Glomerular visceral epithelial cell (primary cell): ENCODE measurements around the gene ATG16L1.

Experiments
- DNase-seq: peaks from one replicate; pipeline ENCODE4 v3.0.0-alpha.2; 2016; ENCODE audit errors: extremely low spot score

Gene ATG16L1

DNA sequence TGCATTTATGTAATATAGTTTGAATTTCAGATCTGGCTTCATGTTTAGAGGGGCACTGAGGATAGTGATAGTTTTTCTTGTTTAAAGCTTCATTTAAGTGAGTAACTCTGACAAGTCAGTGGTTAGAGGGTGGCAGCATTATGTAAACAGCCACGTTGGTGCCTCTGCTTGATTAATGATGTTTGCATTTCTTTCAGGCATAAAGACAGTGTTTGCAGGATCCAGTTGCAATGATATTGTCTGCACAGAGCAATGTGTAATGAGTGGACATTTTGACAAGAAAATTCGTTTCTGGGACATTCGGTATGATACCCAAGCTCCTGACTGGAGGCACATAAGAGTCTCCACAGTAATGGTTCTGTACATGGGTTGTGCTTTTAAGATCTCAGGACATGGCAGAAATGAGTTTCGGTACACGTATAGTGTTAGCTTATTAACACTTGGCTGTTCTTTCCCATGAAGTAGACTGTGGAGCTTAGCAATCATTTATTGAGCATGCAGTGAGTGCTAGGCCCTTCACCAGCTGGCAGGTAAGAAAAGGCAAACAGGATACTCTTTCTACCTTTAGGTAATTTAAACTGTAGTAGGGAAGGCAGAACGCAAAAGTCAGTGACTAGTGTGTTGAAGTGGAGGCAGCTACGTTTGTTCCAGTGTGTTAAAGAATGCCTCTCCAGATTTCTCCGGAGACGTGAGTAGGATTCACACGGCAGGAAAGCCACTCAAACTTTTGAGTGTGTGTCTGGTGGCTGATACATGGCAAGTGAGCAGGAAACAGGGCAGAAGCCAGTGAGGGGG is 38.8 kb downstream of the ATG16L1 start:
- DNase-seq: no peak

GRCh38 chr2:233295891-233296290 is 44.4 kb downstream of the ATG16L1 start:
- no peak for DNase-seq

DNA sequence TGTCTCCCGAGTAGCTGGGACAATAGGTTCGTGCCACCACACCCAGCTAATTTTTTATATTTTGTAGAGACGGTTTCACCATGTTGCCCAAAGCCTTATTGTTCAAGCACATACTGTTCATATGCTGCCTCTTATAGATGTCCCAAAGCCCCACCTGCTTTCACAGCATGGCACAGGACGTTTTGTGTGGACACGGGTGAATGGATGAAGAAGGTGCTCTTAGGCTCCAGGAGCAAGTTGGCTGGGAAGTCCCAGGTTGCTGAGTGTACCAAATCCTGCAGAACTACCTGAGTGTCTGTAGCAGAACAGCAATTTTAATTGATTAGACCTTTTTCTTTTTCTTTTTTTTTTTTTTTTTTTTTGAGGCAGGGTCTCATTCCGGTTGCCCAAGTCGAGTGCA is 45.6 kb downstream of the ATG16L1 start:
- no peak for DNase-seq

DNA sequence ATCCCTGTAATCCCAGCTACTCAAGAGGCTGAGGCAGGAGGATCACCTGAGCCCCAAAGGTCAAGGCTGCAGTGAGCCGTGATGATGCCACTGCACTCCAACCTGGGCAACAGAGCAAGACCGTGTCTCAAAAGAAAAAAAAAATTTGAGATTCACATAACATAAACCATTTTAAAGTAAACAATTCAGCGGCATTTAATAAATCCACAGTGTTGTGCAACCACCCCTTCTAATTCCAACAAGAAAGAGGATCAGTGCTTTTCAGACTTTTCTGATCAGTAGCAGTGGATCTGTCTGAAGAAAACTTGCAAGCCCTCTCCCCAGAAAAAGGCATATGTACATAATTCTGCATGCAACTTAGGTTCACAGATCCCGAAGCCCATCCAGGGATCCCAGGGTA is 48.9 kb downstream of the ATG16L1 start:
- DNase-seq: no peak

DNA sequence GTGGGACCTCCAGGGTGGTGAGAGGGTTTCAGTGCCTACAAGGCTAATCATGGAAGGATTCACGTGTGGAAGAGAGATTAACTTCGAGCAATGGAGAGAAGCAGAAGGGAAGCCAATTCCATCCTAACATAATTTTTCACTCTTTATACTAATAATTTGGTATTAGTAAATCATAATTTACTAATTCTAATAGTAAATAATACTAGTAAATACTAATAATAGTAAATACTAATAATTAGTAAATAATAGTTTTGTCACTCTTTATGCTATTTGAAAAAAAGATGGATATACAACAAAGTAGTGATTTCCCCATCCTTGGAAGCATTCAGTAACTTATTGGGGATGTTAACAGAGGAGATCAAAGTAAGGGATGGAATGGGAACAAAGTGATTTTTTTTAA is 49.8 kb downstream of the ATG16L1 start:
- no peak for DNase-seq

GRCh38 chr2:233301811-233302210 is 50.3 kb downstream of the ATG16L1 start:
- no peak for DNase-seq

DNA sequence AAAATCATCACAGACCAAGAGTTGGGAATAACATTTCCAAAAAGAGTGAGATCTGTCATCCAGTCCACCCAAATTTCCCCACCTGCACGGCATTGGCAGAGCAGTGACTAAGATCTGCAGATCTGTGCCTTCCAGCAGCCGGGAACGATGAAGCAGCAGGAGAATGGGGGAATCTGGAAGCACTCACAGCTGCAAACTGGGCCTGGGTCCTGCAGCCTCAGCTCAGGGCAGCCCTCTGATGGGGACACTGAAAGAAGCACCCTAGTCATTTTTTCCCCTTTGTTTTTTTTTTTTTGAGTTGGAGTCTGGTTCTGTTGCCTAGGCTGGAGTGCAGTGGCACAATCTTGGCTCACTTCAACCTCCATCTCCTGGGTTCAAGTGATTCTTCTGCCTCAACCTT is 51.8 kb downstream of the ATG16L1 start:
- DNase-seq: no peak

DNA sequence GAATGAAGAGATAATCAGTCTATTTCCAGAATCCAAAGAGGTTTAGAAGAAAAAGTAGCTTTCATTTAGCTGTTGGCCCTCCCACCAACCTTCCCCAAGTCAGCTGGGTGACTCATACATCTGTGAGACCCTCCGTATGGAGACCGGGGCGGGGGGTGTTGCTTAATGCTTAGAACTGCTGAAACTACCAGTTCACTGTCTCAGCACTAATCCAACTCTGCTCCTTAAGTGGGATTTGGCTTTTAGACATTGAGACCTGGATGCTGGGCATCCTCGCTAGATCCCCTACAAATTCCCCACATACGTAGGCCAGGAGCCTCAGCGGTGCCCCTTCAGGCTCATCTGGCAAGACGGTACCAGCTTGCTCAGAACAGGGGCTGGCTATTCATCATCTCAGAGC is 56.1 kb downstream of the ATG16L1 start, which contains the start of gene SAG:
Gene SAG (plus strand): TSS at position 252 of the 400 bp plus-strand sequence. CDS start 1,374 bp downstream, outside the sequence.
- DNase-seq: no peak

GRCh38 chr2:233311241-233311926 is 59.9 kb downstream of the ATG16L1 start:
- DNase-seq: no peak

- DNase-seq: no peak
These were observed 61.4 kb downstream of the ATG16L1 start for GRCh38 chr2:233312874-233313273.

- DNase-seq: no peak
These were observed 62.9 kb downstream of the ATG16L1 start for GRCh38 chr2:233314180-233314925.

GRCh38 chr2:233317196-233317943 is 65.9 kb downstream of the ATG16L1 start:
- DNase-seq: no peak

GRCh38 chr2:233319256-233319655 is 67.8 kb downstream of the ATG16L1 start:
- DNase-seq: no peak

DNA sequence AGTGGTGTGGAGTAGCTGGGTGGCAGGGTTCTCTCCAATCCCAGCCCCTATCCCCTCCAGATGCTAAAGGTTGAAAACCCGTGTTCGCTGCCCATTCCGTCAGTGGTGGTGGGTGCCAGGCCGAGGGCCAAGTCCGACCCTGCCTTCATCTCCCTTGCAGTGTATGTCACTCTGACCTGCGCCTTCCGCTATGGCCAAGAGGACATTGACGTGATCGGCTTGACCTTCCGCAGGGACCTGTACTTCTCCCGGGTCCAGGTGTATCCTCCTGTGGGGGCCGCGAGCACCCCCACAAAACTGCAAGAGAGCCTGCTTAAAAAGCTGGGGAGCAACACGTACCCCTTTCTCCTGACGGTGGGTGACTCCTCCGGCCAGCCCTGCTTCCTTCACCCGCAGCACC is 69.0 kb downstream of the ATG16L1 start:
- no peak for DNase-seq

DNA sequence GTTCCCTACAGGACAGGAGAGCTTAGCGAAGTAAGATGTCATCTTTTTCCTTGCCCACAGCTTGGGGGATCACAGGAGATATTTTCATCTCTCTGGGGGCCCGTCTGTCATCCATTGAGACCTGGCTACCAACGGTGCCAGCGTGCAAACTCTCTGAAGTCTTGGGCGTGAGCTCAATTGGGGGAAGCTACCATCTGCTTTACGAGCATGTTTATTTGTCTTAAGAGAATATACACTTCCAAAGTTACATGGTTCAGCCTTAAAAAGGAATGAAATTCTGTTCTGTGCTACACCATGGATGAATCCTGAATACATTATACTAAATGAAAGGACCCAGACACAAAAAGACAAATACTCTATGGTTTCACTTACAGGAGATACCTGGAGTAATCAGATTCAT is 69.7 kb downstream of the ATG16L1 start:
- no peak for DNase-seq

GRCh38 chr2:233323851-233324250 is 72.4 kb downstream of the ATG16L1 start:
- no peak for DNase-seq

- no peak for DNase-seq
These were observed 73.8 kb downstream of the ATG16L1 start for GRCh38 chr2:233325256-233325655.

DNA sequence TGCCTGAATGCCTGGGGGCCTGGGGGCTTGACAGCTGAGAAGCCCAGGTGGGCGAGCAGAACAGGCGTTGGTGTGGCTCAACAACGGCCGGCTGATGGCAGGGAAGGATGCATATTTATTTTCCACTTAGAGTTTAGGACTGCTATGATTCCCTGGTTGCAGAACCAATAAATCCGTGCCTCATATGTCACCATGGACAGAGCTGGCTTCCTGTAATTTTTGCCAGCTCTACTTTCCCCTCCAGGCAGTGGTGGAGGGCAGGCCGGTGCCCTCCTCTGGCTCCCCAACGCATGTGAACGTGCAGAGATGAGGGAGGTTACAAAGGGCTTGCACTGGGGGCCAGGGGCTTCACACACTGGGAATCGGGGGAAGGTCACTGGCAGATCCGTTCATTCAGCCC is 74.3 kb downstream of the ATG16L1 start:
- no peak for DNase-seq

DNA sequence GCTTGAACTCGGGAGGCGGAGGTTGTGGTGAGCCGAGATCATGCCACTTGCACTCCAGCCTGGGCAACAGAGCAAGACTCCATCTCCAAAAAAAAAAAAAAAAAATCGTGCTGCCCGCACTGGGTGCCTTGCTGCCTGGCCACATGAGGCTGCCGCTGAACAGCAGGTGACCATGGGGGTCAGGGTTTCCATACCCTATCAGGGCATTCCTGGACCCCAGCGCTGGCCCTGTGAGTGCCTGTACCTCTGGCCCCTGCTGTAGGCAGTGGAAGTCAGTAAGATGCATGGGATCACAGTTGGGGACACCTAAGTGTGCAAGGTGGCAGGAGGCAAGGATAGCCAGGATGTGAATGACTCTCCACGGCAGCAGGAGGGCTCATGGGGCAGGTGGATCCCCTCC is 75.0 kb downstream of the ATG16L1 start:
- no peak for DNase-seq

DNA sequence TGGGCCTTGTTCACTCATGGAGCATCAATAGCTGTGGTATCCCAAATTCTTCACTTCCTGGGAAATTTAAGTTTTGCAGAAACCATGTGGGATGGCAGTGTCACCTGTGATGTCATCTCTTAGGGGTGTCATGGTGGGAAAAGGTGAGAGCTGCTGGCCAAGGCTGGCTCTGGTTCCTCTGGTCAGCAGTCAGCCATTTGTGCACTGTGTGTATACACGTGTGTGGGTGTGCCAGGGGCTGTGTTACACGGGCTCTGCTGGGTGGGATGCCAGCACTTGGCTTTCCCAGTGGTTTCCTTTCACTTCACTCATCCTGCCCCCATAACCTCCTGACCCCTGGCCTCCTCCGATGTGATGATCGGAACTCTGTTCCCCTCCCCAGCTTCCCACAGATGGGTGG is 77.4 kb downstream of the ATG16L1 start:
- no peak for DNase-seq

- peak; percentile 66 for DNase-seq
These were observed 78.1 kb downstream of the ATG16L1 start for GRCh38 chr2:233329489-233330135.
